ENCODE data around the gene SCAF11.
"Not testable (repeated sequence)": the region's sequence is repeated elsewhere in the genome, so short reads cannot be mapped to it uniquely, and the experiment has no call there.

Gene SCAF11, protein sequence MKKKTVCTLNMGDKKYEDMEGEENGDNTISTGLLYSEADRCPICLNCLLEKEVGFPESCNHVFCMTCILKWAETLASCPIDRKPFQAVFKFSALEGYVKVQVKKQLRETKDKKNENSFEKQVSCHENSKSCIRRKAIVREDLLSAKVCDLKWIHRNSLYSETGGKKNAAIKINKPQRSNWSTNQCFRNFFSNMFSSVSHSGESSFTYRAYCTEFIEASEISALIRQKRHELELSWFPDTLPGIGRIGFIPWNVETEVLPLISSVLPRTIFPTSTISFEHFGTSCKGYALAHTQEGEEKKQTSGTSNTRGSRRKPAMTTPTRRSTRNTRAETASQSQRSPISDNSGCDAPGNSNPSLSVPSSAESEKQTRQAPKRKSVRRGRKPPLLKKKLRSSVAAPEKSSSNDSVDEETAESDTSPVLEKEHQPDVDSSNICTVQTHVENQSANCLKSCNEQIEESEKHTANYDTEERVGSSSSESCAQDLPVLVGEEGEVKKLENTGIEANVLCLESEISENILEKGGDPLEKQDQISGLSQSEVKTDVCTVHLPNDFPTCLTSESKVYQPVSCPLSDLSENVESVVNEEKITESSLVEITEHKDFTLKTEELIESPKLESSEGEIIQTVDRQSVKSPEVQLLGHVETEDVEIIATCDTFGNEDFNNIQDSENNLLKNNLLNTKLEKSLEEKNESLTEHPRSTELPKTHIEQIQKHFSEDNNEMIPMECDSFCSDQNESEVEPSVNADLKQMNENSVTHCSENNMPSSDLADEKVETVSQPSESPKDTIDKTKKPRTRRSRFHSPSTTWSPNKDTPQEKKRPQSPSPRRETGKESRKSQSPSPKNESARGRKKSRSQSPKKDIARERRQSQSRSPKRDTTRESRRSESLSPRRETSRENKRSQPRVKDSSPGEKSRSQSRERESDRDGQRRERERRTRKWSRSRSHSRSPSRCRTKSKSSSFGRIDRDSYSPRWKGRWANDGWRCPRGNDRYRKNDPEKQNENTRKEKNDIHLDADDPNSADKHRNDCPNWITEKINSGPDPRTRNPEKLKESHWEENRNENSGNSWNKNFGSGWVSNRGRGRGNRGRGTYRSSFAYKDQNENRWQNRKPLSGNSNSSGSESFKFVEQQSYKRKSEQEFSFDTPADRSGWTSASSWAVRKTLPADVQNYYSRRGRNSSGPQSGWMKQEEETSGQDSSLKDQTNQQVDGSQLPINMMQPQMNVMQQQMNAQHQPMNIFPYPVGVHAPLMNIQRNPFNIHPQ (N-terminal part only)

DNA sequence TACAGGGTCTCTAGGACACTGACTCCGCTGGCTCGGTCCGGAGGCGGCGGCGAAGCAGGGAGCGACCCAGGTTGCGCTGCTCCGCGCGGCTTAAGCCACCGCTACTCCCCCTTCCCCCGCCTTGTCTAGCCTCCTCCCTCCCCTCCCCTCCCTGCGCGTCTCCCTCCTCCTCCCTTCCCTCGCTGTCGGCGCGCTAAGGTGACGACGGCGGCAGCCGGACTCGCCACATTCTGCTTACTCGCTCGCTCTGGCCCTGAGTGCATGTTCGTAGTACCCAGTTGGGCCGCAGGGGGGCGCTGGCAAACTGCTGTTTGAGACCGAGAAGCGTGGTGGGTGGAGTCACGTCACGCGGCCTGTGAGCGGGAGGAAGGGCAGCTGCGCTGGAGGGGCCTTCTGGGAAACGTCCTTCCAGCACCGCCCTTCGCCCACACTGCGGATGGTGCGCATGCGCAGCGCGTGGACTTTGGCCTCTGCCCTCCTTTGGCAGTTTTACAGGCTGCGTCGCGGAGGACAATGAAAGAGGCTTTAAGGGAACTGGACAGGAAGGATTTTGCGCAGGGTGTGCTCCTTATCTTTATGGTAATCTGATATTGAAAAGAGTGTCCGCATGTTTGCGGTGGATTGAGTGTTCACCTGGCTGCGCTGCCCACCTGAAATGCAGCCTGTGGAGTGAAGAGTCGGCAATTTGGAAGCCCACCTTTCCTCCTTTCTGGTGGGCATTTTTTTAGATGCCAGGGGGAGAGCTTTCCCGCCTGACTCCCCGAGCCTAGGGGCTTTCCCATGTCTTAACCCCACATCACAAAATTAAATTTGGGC is at the start of gene SCAF11:
Gene SCAF11 (minus strand): TSS at position 107 of the 816 bp plus-strand sequence. CDS start 26,407 bp downstream, outside the sequence.
- DNase-seq, result peak; percentile 96

DNA sequence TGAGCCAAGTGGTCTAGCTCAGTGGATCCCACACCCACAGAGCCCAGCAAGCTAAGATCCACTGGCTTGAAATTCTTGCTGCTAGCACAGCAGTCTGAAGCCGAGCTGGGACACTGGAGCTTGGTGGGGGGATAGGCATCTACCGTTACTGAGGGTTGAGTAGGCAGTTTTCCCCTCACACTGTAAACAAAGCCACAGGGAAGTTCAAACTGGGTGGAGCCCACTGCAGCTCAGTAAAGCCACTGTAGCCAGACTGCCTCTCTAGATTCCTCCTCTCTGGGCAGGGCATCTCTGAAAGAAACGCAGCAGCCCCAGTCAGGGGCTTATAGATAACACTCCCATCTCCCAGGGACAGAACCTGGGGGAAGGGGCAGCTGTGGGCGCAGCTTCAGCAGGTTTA is 46.7 kb upstream of the SCAF11 start:
- DNase-seq, result not testable (repeated sequence)

DNA sequence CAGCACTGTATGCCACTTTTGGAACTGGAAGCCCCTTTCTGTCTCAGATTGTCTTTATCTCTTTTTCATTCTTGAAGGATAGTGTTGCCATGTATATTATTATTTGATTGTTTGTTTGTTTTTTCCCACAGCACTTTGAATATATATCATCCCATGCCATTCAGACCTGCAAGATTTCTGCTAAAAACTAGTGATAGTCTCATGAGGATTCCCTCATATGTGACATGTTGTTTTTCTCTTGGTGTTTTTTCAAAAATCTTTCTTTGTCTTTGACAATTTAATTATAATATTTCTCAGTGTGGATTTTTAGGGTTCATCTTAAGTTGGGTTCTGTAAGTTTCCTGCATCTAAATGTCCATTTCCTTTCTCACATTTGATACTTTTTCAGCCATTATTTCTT is 36.8 kb upstream of the SCAF11 start:
- DNase-seq, result no peak

DNA sequence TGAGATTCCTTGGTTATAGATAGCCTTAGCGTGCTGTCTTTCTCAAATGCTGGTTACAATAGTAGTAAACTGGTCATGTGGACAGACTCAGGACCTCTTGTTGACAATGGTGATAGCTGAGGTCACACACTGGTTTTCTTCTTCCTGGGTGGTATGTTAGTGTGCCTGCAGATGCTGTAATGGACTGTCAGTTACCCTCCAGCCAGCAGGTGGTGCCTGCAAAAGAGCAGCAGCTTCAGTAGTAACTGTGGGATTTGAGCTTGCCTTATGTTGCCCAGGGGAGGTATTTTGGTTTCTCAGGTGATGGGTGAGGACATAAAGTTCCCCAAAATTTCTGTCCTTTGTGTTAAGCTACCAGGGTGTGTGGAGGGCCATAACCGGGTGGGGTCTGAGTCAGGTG is 33.7 kb upstream of the SCAF11 start:
- DNase-seq, result no peak

DNA sequence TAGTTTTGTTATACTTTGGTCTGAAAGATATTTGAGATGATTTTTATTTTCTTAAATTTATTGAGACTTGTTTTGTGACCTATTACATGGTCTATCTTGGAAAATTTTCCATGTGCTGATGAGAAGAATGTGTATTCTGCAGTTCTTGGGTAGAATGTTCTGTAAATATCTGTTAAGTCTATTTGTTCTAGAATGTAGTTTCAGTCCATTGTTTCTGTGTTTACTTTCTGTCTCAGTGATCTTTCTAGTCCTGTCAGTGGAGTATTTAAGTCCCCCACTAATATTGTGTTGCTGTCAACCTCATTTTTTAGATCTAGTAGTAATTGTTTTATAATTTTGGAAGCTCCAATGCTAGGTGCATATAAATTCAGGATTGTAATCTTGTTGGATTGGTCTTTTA is 30.4 kb upstream of the SCAF11 start:
- no peak for DNase-seq

DNA sequence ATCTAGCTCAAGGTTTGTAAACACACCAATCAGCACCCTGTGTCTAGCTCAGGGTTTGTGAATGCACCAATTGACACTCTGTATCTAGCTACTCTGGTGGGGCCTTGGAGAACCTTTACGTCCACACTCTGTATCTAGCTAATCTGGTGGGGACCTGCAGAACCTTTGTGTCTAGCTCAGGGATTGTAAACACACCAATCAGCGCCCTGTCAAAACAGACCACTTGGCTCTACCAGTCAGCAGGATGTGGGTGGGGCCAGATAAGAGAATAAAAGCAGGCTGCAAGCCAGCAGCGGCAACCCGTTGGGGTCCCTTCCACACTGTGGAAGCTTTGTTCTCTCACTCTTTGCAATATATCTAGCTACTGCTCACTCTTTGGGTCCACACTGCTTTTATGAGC is 28.3 kb upstream of the SCAF11 start:
- not testable (repeated sequence) for DNase-seq

DNA sequence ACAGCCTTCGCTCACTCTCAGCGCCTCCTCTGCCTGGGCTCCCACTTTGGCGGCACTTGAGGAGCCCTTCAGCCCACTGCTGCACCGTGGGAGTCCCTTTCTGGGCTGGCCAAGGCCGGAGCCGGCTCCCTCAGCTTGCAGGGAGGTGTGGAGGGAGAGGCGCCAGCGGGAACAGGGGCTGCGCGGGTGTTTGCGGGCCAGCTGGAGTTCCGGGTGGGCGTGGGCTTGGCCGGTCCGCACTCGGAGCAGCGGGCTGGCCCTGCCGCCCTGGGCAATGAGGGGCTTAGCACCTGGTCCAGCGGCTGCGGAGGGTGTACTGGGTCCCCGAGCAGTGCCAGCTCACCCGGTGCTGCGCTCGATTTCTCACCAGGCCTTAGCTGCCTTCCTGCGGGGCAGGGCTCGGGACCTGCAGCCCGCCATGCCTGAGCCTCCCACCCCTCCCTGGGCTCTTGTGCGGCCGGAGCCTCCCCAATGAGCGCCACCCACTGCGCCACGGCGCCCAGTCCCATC is 27.5 kb upstream of the SCAF11 start:
- not testable (repeated sequence) for DNase-seq

DNA sequence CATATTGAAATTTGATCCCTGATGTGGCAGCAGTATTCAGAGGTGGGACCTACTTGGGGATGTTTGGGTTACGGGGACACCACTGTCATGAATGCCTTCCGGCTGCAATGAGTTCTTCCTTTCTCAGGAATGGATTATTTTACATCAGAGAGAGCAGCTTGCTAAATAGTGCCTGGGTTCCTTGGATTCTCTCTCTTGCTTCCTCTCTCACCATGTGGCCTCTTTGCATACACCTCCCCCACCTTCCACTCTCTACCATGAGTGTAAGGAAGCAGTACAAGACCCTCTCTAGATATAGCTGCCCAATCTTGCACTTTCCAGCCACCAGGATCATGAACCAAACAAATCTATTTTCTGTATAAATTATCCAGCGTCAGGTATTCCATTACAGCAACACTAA is 15.4 kb upstream of the SCAF11 start:
- DNase-seq, result no peak

DNA sequence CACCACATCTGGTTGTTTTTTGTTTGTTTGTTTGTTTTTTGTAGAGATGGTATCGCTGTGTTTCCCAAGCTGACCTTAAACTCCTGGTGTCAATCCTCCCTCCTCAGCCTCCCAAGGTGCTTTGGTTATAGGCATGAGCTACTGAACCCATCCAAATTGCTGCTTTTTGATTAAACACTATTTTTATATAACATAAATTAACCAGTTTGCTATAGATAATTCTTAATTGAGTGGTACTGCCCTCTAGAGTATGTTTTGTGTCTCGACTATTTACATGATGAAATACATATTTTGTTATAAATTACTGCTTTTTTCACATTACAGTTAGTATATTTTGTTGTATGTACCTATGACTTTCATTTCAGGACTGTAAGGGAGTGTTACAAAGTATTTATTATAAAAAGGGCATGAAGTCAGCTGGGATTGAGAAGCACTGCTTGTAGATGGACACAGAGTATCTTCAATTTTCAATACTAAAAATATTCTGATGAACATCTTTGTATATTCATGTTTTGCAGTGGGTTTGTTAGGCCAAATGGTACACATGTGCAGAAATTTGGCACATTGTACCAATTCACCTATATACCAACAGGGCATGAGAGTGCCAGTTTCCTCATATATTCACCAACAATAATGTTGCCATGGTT is 14.9 kb upstream of the SCAF11 start:
- no peak for DNase-seq

DNA sequence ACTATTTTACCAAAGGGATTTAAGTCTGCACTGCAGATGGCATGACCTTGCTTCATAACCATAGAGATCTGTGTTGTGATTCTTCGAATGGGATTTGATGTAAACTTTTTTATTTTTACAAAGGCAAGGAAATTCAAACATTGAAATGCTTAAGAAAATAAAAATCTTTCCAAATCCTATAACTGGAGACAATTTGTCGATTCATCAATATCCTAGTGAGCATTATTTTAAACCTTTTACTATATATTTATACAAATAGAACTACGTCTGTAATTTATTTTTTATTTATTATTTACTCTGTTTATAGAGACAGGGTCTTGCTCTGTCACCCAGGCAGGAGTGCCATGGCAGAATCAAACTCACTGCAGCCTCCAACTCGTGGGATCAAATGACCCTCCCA is 14.3 kb upstream of the SCAF11 start:
- no peak for DNase-seq

DNA sequence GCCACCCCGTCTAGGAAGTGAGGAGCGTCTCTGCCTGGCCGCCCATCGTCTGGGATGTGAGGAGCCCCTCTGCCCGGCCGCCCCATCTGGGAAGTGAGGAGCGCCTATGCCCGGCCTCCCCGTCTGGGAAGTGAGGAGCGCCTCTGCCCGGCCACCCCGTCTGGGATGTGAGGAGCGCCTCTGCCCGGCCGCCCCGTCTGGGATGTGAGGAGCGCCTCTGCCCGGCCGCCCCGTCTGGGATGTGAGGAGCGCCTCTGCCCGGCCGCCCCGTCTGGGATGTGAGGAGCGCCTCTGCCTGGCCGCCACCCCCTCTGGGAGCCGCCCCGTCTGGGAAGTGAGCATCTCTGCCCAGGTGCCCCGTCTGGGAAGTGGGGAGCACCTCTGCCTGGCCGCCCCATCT is 9.7 kb upstream of the SCAF11 start:
- not testable (repeated sequence) for DNase-seq

DNA sequence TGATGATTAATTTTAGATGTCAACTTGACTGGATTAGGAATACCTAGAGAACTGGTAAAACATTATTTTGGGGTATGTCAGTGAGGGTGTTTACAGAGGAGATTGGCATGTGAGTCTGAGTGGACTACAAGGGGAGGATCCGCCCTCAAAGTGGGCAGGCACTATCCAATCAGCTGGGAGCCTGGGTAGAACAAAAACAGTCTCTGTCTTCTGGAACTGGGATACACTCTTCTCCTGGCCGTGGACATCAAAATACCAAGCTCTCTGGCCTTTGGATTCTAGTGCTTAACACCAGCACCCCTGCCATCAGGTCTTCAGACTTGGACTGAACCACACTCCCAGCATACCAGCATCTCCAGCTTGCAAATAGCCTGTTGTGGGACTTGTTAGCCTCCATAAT is 4.4 kb upstream of the SCAF11 start:
- DNase-seq, result no peak

DNA sequence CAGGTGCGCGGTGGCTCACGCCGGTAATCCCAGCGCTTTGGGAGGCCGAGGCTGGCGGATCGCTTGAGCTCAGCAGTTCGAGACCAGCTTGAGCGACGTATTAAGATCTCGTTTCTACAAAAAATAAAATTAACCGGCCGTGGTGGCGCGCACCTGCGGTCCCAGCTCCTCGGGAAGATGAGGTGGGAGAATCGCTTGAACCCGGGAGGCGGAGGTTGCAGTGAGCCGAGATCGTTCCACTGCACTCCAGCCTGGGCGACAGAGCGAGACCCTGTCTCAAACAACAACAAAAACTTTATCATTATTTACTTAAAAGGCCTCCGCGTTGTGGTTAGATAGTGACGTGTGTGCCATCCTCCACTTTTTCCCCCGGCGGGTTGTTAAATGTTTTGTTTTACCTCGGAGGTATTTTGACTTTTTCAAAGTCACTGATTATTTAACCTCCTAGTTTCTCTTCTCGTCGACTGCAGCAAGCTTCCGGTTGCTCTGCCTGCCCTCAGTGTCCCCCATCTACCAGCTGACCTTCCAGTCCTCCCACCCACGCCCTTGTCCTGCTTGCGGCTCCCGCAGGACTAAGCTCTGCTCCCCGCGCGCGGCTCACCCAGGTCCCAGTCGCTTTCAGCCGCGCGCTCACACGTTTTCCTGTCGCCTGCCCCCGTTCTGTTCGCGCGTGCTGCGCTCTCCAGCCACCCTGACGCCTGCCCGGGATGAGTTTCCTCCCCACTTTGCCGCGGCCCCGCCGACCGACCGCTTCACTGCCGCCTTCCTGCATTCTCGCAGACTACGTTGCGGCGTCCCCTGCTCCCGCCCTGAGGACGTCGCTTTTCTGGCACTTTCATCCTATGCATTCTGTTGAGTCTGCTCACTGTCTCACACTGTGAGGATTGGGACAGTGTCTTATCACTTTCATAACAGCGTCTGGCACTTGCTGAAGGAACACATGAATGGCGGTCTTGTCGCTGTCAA is 1.2 kb upstream of the SCAF11 start:
- peak; percentile 49 for DNase-seq

DNA sequence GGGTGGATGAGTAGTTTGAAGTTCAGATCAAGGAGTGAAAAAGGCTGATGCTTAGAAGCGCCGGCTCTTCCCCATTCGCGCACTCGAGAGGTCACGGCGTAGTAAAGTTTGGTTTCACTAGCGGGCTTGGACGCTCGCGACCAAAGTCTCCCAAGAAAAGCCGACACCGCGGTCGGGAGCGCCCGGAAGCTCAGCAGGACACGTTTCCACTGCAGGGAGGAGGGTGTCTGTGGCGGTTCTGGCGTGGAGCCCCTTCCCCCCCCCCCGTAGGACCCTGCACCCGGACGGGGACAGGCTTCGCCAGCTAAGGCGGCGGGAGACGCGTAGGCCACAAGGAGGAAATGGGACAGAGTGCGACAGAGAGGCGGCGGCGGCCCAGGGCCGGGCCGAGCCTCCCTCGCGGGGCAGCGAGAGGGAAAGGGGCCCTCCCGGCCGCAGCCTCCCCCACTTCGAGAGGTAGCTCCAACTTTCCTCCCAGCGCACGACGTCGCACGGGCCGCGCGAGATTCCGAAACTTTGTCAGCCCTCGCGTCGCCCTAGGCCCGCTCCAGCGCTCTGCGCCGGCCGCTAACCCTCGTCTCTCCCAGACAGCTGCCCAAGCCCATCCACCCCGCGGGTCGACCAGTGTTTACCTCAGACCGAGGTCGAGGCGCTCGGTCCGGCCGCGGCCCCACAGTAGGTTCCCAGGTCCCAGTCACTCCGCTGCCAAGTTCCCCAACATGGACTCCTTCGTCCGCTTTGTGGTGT is 480 bp downstream of the SCAF11 start:
- DNase-seq, result peak; percentile 27

DNA sequence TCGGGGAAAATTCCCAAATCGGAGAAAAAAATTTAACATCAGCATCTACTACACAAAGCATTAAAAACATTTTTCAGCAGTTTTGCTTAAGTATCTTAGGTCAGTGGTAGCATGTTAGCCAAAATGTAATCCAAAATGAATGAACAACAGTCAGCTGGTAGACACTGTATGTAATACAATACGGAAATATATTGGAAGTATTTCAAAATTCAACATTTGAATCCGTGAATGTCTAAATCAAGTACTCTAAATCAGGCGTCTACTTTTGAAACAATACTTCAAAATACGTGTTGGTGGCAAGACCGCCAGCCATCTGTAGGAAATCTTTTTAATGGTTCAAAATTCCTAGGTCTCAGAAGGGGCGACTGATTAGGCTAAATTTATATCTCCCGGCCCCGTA is 1.1 kb downstream of the SCAF11 start:
- DNase-seq, result no peak

DNA sequence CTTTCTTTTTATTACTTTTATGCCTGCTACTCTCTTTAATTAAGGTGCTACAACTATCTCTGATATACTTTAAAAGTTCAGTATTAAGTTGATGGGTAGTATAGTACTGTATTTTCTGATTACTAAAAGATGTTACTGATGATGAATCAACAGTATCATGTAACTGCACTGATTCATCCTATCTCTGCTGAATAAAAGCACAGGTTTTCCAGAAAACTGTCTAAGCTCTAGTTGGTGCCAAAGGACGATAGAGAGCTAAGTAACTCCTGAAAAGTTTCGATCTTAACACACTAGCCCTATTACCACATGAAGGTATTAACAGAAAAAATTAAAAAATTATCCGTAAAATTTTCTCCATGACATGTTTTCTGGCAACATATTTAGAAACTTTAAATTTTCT is 2.1 kb downstream of the SCAF11 start:
- DNase-seq, result no peak

DNA sequence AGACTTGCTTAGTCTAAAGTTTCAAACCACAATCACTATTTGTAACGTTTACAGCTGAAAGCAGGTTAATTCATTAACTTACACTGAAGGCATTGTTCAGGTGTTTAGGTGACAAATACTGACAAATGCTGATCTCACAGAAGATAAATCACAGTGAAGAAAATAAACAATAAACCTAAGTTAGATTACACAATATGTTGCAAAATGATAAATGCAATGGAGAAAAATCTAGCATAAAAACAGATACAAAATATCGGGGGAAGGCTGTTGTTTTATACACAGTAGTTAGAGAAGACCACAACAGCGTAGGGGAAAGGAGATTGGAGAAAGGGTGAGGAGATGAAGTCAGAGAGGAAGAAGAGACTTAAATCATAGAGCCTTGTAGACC is 3.0 kb downstream of the SCAF11 start:
- DNase-seq, result no peak

DNA sequence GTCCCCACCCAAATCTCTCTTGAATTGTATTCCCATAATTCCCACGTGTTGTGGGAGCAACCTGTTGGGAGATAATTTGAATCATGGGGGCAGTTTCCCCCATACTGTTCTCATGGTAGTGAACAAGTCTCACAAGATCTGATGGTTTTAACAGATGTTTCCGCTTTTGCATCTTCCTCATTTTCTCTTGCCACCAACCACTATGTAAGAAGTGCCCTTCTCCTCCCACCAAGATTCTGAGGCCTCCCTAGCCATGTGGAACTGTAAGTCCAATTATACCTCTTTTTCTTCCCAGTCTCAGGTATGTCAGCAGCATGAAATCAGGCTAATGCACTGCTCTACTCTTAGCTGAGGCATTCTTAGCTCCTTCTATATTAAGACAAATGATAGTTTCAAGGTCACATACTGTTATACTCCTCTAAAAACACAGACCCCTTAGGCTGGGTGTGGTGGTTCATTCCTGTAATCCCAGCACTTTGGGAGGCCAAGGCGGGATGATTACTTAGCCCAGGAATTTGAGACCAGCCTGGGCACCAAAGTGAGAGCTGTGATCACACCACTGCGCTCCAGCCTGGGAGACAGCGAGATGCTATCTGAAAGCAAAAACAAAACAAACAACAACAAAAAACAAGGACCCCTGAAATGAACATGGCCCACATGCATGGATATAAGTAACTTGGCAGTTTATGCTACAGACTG is 3.6 kb downstream of the SCAF11 start:
- DNase-seq, result no peak

Data from NCI-H2227 treated with DMSO at 0.1 percent for 48 hours (cell line).